Lung (tissue), 12 donors: ENCODE data around the gene OMG. TPM values are rescaled to one million over a fixed set of nuclear protein-coding genes. Genes with fewer than 3 reads are reported as not detected.

Experiments used
- ATAC-seq: fragments of 200-7000 bp; cut with Tn5 transposase; one replicate; pipeline ENCODE4 v1.9.1; 2020; ENCODE audit warnings: moderate number of reproducible peaks; ENCODE audit not compliant: insufficient read depth, low FRiP score
- DNase-seq, 3 donors: peaks; one replicate each; pipeline ENCODE4 v3.0.0-alpha.2; 2013 to 2017
- H3K27ac ChIP-seq, 2 donors: one replicate each; pipeline ENCODE4 v1.5.1; 2013; ENCODE audit warnings: mild to moderate bottlenecking in 2 of 2, moderate library complexity in 2 of 2, control low read depth in 1 of 2, inconsistent platforms in 1 of 2, low read depth in 1 of 2, low read length in 1 of 2
- H3K27me3 ChIP-seq, 3 donors: one replicate each; pipeline ENCODE4 v1.5.1; 2013; ENCODE audit warnings: low read length in 2 of 3; ENCODE audit not compliant: control insufficient read depth in 3 of 3, insufficient read depth in 3 of 3
- H3K36me3 ChIP-seq, 4 donors: one replicate each; pipeline ENCODE4 v1.5.1; 2013; ENCODE audit warnings: low read length in 4 of 4, mild to moderate bottlenecking in 1 of 4, moderate library complexity in 1 of 4; ENCODE audit not compliant: control insufficient read depth in 4 of 4, insufficient read depth in 4 of 4
- H3K4me1 ChIP-seq, 5 donors: one replicate each; pipeline ENCODE4 v1.5.1; 2013; ENCODE audit warnings: low read length in 5 of 5, mild to moderate bottlenecking in 2 of 5, moderate library complexity in 1 of 5; ENCODE audit not compliant: control insufficient read depth in 5 of 5, insufficient read depth in 5 of 5
- H3K4me3 ChIP-seq: one replicate; pipeline ENCODE4 v1.5.1; 2013; ENCODE audit warnings: mild to moderate bottlenecking, control low read depth, moderate library complexity
- H3K9ac ChIP-seq, 2 donors: one replicate each; pipeline ENCODE4 v1.5.1; 2013; ENCODE audit warnings: low read length in 2 of 2, control low read depth in 1 of 2; ENCODE audit not compliant: insufficient read depth in 1 of 2
- H3K9me3 ChIP-seq, 4 donors: one replicate each; pipeline ENCODE4 v1.5.1; 2013; ENCODE audit warnings: low read length in 3 of 4, mild to moderate bottlenecking in 1 of 4, moderate library complexity in 1 of 4; ENCODE audit not compliant: control insufficient read depth in 4 of 4, insufficient read depth in 3 of 4
- CTCF ChIP-seq: IDR thresholded peaks from 2 replicates; pipeline ENCODE4 v1.5.1; 2012; ENCODE audit warnings: mild to moderate bottlenecking; ENCODE audit errors: control extremely low read depth, extremely low read depth
- WGBS, 2 donors: extraction: QIAGEN DNeasy Blood & Tissue Kit; methylation state at CpG; one replicate each; pipeline ENCODE4 v1.1.7; 2013; 5-methylcytosine and 5-hydroxymethylcytosine counted together
- polyA plus RNA-seq, 2 donors: library from polyadenylated mRNA; stranded (reverse); fragments of 200-250 nt; gene quantifications; one replicate each; pipeline ENCODE4 v1.2.1, GENCODE V29; 2013
- total RNA-seq, 2 donors: library from RNA; depleted of rRNA in 1 of 2; stranded (reverse); fragments of >200 nt in 1 of 2; gene quantifications; one replicate each; pipeline ENCODE4 v1.2.1, GENCODE V29; 2014 to 2021
- donor health status: control.
- donor health status: control.
- donor health status: Bipolar disorder and iron deficiency.
- donor health status: healthy.
- donor health status: DM: yes; HTN: yes; CAD: no.

Gene OMG
- total and polyA plus RNA-seq, 4 donors, result 16.5 to 41.6 (median 31.0) TPM

DNA sequence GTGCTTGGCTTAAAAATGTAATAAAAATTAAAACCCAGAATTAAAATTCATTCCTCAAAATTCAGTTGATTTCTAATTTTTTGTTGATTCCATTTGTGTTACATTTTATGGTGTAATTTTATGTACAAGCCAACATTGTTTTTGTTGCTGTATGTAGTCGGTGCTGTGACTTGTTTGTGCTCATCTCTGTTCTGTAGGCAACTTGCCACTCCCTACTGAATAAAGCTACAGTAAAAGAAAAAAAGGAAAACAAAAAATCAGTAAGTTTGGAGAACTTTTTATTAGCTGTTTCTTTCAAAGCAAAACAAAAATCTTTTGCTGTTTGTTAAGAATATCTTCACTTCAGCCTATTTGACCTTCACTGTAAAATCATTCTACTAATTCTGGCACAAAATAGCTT lies 44.3 kb downstream of the OMG start:
- Histone ChIP-seq H3K27me3 (no peaks in the 10 kb centered on the region), H3K4me3 (no peak overlapping the region), H3K36me3 (peaks cover 0 to 7% (median 4%) of the 10 kb centered on the region in 4 donors), H3K27ac (no peak overlapping the region), H3K9me3 (no peaks in the 10 kb centered on the region), H3K9ac (no peak overlapping the region), H3K4me1 (no peaks in the 10 kb centered on the region)
- DNase-seq (no peak), ATAC-seq (no peak)
- 88 to 95% methylated on average over 1 of the region's 1 CpG for WGBS, 2 donors
- TF ChIP-seq CTCF, result no peak

DNA sequence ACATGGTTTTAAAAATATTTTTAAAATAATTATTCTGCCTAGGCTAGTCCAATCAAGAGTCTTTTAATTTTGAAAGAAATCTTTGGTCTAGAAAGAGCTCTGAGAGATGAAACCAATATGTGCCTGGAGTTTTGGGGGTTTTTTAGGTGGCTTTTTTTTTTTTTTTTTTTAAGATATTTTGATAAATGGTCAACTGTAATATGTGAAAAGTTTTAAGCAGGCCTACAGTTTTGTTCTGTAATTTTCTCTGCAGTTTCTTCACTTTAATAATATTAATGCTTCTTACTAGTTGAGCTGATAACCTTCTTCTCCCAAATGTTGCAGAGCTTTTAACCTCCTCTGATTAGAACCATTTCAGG lies 45.1 kb downstream of the OMG start:
- no peak overlapping the region for H3K27ac ChIP-seq
- no peaks in the 10 kb centered on the region for H3K9me3 ChIP-seq
- H3K4me1 ChIP-seq, result no peaks in the 10 kb centered on the region
- H3K9ac ChIP-seq, result no peak overlapping the region
- H3K4me3 ChIP-seq, result no peak overlapping the region
- TF ChIP-seq CTCF, result no peak
- no peak for ATAC-seq
- peaks cover 0 to 7% (median 4%) of the 10 kb centered on the region in 4 donors for H3K36me3 ChIP-seq
- no peak for DNase-seq
- H3K27me3 ChIP-seq, result no peaks in the 10 kb centered on the region

GRCh38 chr17:31251105-31251969 lies 45.7 kb downstream of the OMG start:
- Histone ChIP-seq H3K4me3 (no peak overlapping the region), H3K27ac (no peak overlapping the region), H3K36me3 (peaks cover 0 to 7% (median 4%) of the 10 kb centered on the region in 4 donors), H3K4me1 (no peaks in the 10 kb centered on the region), H3K9ac (no peak overlapping the region), H3K9me3 (no peaks in the 10 kb centered on the region), H3K27me3 (no peaks in the 10 kb centered on the region)
- 93 to 98% methylated on average over 1 of the region's 1 CpG for WGBS, 2 donors
- no peak for TF ChIP-seq CTCF
- no peak for DNase-seq
- ATAC-seq, result no peak
